Loucy (cell line): ENCODE data around the gene RAD23A.

Source experiments
- H2AFZ ChIP-seq: fragments of 200-600 bp; sonication (generic); 2 replicates; pipeline ENCODE4 v1.6.0; 2016; ENCODE audit warnings: antibody characterized with exemption, mild to moderate bottlenecking, low read length, moderate library complexity
- H3F3A ChIP-seq: fragments of 200-600 bp; 2 replicates; pipeline ENCODE4 v1.6.0; 2016; ENCODE audit warnings: antibody characterized with exemption, low read depth, mild to moderate bottlenecking
- H3K27me3 ChIP-seq: fragments of 200-600 bp; sonication (generic); 2 replicates; pipeline ENCODE4 v1.6.1; 2014; ENCODE audit warnings: low read length, mild to moderate bottlenecking; ENCODE audit not compliant: insufficient read depth, poor library complexity, severe bottlenecking
- H3K36me3 ChIP-seq: fragments of 200-600 bp; sonication (generic); 2 replicates; pipeline ENCODE4 v1.6.1; 2016; ENCODE audit warnings: low read length; ENCODE audit not compliant: insufficient read depth
- H3K4me1 ChIP-seq: fragments of 200-600 bp; sonication (generic); 2 replicates; pipeline ENCODE4 v1.5.1; 2014; ENCODE audit warnings: low read length, mild to moderate bottlenecking; ENCODE audit not compliant: insufficient read depth, poor library complexity, severe bottlenecking
- H3K4me2 ChIP-seq: fragments of 200-600 bp; sonication (generic); 2 replicates; pipeline ENCODE4 v1.6.0; 2014; ENCODE audit warnings: antibody characterized with exemption, low read length, low read depth, mild to moderate bottlenecking; ENCODE audit not compliant: poor library complexity, severe bottlenecking
- H3K4me3 ChIP-seq: fragments of 200-600 bp; sonication (generic); 2 replicates; pipeline ENCODE4 v1.5.1; 2014; ENCODE audit warnings: low read length, mild to moderate bottlenecking, mixed read lengths; ENCODE audit not compliant: poor library complexity, severe bottlenecking
- H3K79me2 ChIP-seq: fragments of 200-600 bp; sonication (generic); 2 replicates; pipeline ENCODE4 v1.6.1; 2014; ENCODE audit warnings: low read length; ENCODE audit not compliant: insufficient read depth
- H3K9ac ChIP-seq: fragments of 200-600 bp; sonication (generic); 2 replicates; pipeline ENCODE4 v1.6.0; 2014; ENCODE audit warnings: mild to moderate bottlenecking, low read depth, low read length, moderate library complexity; ENCODE audit not compliant: poor library complexity, severe bottlenecking
- H3K9me2 ChIP-seq: fragments of 200-600 bp; sonication (generic); replicated peaks from 2 replicates; pipeline ENCODE4 v1.6.1; 2016; ENCODE audit warnings: low read depth, low read length, mixed read lengths
- H3K9me3 ChIP-seq: fragments of 200-600 bp; sonication (generic); 2 replicates; pipeline ENCODE4 v1.6.1; 2014; ENCODE audit warnings: mild to moderate bottlenecking, antibody characterized with exemption, low read length, low read depth; ENCODE audit not compliant: insufficient read depth
- H4K20me1 ChIP-seq: fragments of 200-600 bp; sonication (generic); 2 replicates; pipeline ENCODE4 v1.6.0; 2014; ENCODE audit warnings: antibody characterized with exemption, low read length, mild to moderate bottlenecking; ENCODE audit not compliant: insufficient read depth, poor library complexity, severe bottlenecking
- EZH2phosphoT487 ChIP-seq: fragments of 200-600 bp; IDR thresholded peaks from 2 replicates; pipeline ENCODE4 v1.6.1; 2018; ENCODE audit warnings: antibody characterized with exemption, mild to moderate bottlenecking, moderate library complexity, borderline replicate concordance
- TF ChIP-seq, protein P1 (sequence below): fragments of 200-600 bp; sonication (generic); conservative IDR thresholded peaks from 2 replicates; pipeline ENCODE4 v1.5.1; 2014; ENCODE audit warnings: mild to moderate bottlenecking, antibody characterized with exemption, low read length

The RAD23A gene

DNA sequence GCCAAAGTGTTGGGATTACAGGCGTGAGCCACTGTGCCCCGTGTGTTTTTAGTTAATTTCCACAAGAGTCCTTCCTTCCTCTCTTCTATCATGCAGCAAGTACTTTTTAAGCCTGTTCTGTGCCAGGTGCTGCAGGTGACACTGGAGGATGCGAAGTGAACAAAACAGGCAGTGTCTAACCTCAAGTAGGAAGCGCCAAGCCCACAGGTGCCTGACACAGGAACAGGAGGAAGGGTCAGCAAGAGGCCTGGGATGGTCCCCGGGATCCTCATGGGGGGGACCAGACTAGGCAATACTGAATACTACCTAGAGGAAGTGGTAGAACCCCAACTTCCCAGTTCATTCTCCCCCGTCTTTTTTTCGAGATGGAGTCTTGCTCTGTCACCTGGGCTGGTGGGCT lies 9.1 kb upstream of the RAD23A start:
- peaks cover 65% of the 10 kb centered on the region for H3K79me2 ChIP-seq

DNA sequence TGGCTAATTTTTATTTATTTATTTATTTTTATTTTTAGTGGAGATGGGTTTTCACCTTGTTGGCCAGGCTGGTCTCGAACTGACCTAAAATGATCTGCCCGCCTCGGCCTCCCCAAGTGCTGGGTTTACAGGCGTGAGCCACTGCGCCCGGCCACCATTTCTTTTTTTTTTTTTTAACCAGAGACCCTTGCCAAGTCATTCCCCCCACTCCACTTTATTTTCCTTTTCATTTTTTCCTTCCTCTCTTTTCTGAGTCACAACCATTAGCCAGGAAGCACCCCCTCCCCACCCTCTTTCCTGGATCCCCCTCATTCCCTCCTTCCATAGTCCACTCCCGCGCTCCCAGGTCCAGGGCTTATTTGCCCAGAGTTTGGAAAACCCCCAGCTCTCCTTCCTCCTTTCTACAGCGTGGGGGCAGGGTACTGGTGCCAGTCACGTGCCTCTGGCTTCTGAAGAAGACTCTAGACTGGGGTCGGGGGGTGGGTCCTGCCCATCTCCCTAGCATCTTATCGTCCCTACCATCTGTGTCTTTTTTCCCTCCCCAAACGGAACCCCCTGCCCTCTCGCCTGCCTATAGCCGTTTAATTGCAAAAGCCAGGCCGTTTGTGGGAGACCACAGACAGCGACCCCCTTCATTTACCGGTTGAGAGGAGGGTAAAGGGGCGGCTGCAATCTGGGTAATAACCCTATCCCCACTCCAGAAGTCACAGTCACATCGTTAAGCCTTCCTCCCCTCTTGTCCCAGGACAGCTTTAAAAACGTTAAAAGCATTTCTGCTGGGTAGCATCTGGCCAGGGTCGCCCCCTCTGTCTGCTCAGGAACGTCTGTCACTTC lies 8.4 kb upstream of the RAD23A start:
- Histone ChIP-seq H3K4me3 (peak overlapping the region; percentile 96), H3K4me2 (peak overlapping the region; percentile 90), H3K79me2 (peaks cover 65% of the 10 kb centered on the region), H3K27me3 (peaks cover 18% of the 10 kb centered on the region), H2AFZ (no peak overlapping the region), H4K20me1 (peaks cover 48% of the 10 kb centered on the region), H3K4me1 (peaks cover 57% of the 10 kb centered on the region), H3K36me3 (peaks cover 37% of the 10 kb centered on the region), H3K9ac (peak overlapping the region; percentile 97), H3K9me2 (no peaks in the 10 kb centered on the region), H3F3A (peaks cover 10% of the 10 kb centered on the region), H3K9me3 (no peaks in the 10 kb centered on the region)
- TF ChIP-seq, protein P1, sequence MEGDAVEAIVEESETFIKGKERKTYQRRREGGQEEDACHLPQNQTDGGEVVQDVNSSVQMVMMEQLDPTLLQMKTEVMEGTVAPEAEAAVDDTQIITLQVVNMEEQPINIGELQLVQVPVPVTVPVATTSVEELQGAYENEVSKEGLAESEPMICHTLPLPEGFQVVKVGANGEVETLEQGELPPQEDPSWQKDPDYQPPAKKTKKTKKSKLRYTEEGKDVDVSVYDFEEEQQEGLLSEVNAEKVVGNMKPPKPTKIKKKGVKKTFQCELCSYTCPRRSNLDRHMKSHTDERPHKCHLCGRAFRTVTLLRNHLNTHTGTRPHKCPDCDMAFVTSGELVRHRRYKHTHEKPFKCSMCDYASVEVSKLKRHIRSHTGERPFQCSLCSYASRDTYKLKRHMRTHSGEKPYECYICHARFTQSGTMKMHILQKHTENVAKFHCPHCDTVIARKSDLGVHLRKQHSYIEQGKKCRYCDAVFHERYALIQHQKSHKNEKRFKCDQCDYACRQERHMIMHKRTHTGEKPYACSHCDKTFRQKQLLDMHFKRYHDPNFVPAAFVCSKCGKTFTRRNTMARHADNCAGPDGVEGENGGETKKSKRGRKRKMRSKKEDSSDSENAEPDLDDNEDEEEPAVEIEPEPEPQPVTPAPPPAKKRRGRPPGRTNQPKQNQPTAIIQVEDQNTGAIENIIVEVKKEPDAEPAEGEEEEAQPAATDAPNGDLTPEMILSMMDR, result no peak; the same call in 1 of the 2 replicates
- TF ChIP-seq EZH2phosphoT487, result no peak; the same call in 1 of the 2 replicates

More for the DNA sequence above, 9.1 kb upstream of the RAD23A start:
- Histone ChIP-seq H3K4me3 (peak overlapping the region; percentile 96), H3K36me3 (peaks cover 30% of the 10 kb centered on the region), H2AFZ (no peak overlapping the region), H3K9me3 (no peaks in the 10 kb centered on the region), H3K9ac (peak overlapping the region; percentile 97), H4K20me1 (peaks cover 47% of the 10 kb centered on the region), H3K9me2 (no peaks in the 10 kb centered on the region), H3K4me2 (peak overlapping the region; percentile 90), H3F3A (peaks cover 9% of the 10 kb centered on the region), H3K27me3 (peaks cover 18% of the 10 kb centered on the region), H3K4me1 (peaks cover 52% of the 10 kb centered on the region)
- TF ChIP-seq, protein P1, result no peak
- TF ChIP-seq EZH2phosphoT487, result no peak

DNA sequence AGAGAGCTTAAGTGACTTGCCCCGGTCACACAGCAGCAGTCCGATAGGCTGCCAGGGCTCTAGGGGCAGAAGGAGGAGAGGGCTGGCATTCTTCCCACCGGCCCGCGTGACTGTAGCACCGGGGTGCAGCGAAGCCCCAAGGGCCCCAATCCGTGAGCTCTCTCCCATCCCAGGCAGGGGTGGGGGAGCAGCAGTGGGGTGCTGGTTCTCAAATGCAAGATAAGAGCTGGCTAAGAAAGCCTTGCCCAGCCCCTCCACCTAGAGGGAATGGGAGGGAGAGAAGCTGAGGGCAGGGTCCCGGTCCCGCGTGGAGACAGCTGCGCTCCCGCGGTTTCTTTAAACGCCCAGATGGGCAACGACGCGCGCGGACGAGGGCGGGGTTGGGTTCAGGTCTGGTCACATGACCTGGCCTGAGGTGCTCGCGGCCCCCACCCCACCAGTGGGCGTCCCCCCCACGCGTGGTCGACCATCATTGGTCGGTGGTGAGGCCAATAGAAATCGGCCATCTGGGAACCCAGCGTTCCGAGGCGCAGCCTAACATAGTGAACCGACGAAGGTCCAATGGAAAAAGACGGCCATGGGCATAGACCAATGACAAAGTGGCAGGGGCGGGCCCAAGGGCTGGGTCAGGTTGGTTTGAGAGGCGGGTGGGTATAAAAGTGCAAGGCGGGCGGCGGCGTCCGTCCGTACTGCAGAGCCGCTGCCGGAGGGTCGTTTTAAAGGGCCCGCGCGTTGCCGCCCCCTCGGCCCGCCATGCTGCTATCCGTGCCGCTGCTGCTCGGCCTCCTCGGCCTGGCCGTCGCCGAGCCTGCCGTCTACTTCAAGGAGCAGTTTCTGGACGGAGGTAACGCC lies 7.5 kb upstream of the RAD23A start, which contains the start of gene CALR:
CALR (plus strand) TSS at position 683 of the 852 bp plus-strand sequence; CDS start at position 754, 71 bp downstream.
- H3K79me2 ChIP-seq, result peaks cover 65% of the 10 kb centered on the region
- H3F3A ChIP-seq, result peaks cover 12% of the 10 kb centered on the region
- H3K4me3 ChIP-seq, result peak within 1 kb of the TSS; percentile 96
- peak within 1 kb of the TSS; percentile 99 for H3K4me2 ChIP-seq
- H3K4me1 ChIP-seq, result peaks cover 59% of the 10 kb centered on the region
- no peak within 1 kb of the TSS for H2AFZ ChIP-seq
- no peaks in the 10 kb centered on the region for H3K9me3 ChIP-seq
- H3K27me3 ChIP-seq, result peaks cover 17% of the 10 kb centered on the region
- peak within 1 kb of the TSS; percentile 100 for H3K9ac ChIP-seq
- no peak for TF ChIP-seq EZH2phosphoT487
- TF ChIP-seq, protein P1, result no peak; the same call in 1 of the 2 replicates
- no peaks in the 10 kb centered on the region for H3K9me2 ChIP-seq
- H3K36me3 ChIP-seq, result peaks cover 46% of the 10 kb centered on the region
- H4K20me1 ChIP-seq, result peaks cover 48% of the 10 kb centered on the region
